Trophoblast cell (in vitro differentiated cells and primary cell): ENCODE measurements around the gene NRXN3.

ENCODE experiments used
- DNase-seq, 2 donors: peaks; one replicate each; pipeline ENCODE4 v3.0.0-alpha.2; 2016
- H2AFZ ChIP-seq: 2 replicates; pipeline ENCODE4 v1.6.1; 2013; ENCODE audit warnings: low read length, moderate library complexity, mild to moderate bottlenecking; ENCODE audit not compliant: insufficient read depth, poor library complexity
- H2AK5ac ChIP-seq: 2 replicates; pipeline ENCODE4 v1.6.1; 2013; ENCODE audit warnings: mild to moderate bottlenecking, low read length
- H2BK120ac ChIP-seq: 2 replicates; pipeline ENCODE4 v1.6.1; 2013; ENCODE audit warnings: low read length, mild to moderate bottlenecking, moderate library complexity; ENCODE audit not compliant: insufficient read depth, poor library complexity
- H2BK12ac ChIP-seq: 2 replicates; pipeline ENCODE4 v1.6.1; 2013; ENCODE audit warnings: mild to moderate bottlenecking, low read length, moderate library complexity
- H2BK5ac ChIP-seq: 2 replicates; pipeline ENCODE4 v1.6.1; 2013; ENCODE audit warnings: low read length, low read depth, moderate library complexity, mild to moderate bottlenecking; ENCODE audit not compliant: poor library complexity
- H3K14ac ChIP-seq: 2 replicates; pipeline ENCODE4 v1.6.1; 2013; ENCODE audit warnings: mild to moderate bottlenecking, low read length
- H3K18ac ChIP-seq: 2 replicates; pipeline ENCODE4 v1.6.1; 2013; ENCODE audit warnings: mild to moderate bottlenecking, low read length
- H3K23ac ChIP-seq: 2 replicates; pipeline ENCODE4 v1.6.1; 2013; ENCODE audit warnings: low read length
- H3K27ac ChIP-seq: 2 replicates; pipeline ENCODE4 v1.5.1; 2013; ENCODE audit warnings: low read depth, mild to moderate bottlenecking, inconsistent platforms, low read length, moderate library complexity
- H3K27me3 ChIP-seq: 2 replicates; pipeline ENCODE4 v1.6.1; 2013; ENCODE audit warnings: inconsistent platforms, mild to moderate bottlenecking, low read length, moderate library complexity; ENCODE audit not compliant: insufficient read depth
- H3K36me3 ChIP-seq, 2 experiments: 1 replicate in 1 of 2; 2 replicates in 1 of 2; pipeline ENCODE4 v1.6.1; 2013; ENCODE audit warnings: low read length in 2 of 2, mild to moderate bottlenecking in 2 of 2, moderate library complexity in 1 of 2; ENCODE audit not compliant: insufficient read depth in 2 of 2, control insufficient read depth in 1 of 2
- H3K4ac ChIP-seq: 2 replicates; pipeline ENCODE4 v1.6.1; 2013; ENCODE audit warnings: low read depth, mild to moderate bottlenecking, low read length, moderate library complexity
- H3K4me1 ChIP-seq, 2 experiments: 1 replicate in 1 of 2; 2 replicates in 1 of 2; pipeline ENCODE4 v1.6.1; 2013; ENCODE audit warnings: low read length in 2 of 2, mild to moderate bottlenecking in 2 of 2, moderate library complexity in 1 of 2; ENCODE audit not compliant: insufficient read depth in 2 of 2, control insufficient read depth in 1 of 2
- H3K4me2 ChIP-seq: 2 replicates; pipeline ENCODE4 v1.6.1; 2013; ENCODE audit warnings: inconsistent platforms, mild to moderate bottlenecking, low read length, moderate library complexity
- H3K4me3 ChIP-seq: 2 replicates; pipeline ENCODE4 v1.5.1; 2013; ENCODE audit warnings: mild to moderate bottlenecking, low read depth, low read length, inconsistent platforms
- H3K79me1 ChIP-seq: one replicate; pipeline ENCODE4 v1.6.1; 2013; ENCODE audit warnings: low read length
- H3K79me2 ChIP-seq: 2 replicates; pipeline ENCODE4 v1.6.1; 2013; ENCODE audit warnings: low read length, mild to moderate bottlenecking; ENCODE audit not compliant: control insufficient read depth, insufficient read depth, poor library complexity
- H3K9ac ChIP-seq: 2 replicates; pipeline ENCODE4 v1.6.1; 2013; ENCODE audit warnings: mild to moderate bottlenecking, low read length
- H3K9me3 ChIP-seq: 2 replicates; pipeline ENCODE4 v1.6.1; 2013; ENCODE audit warnings: low read depth, mild to moderate bottlenecking, control low read depth, inconsistent platforms, low read length; ENCODE audit not compliant: insufficient read depth
- H4K12ac ChIP-seq: 2 replicates; pipeline ENCODE4 v1.6.1; 2013; ENCODE audit warnings: low read depth, mild to moderate bottlenecking, low read length, moderate library complexity
- H4K8ac ChIP-seq: 2 replicates; pipeline ENCODE4 v1.6.1; 2013; ENCODE audit warnings: low read depth, mild to moderate bottlenecking, low read length, moderate library complexity
- H4K91ac ChIP-seq: one replicate; pipeline ENCODE4 v1.6.1; 2013; ENCODE audit warnings: low read depth, mild to moderate bottlenecking, low read length, moderate library complexity
- WGBS: extraction: QIAGEN DNeasy Blood & Tissue Kit; methylation state at CpG from one replicate; pipeline ENCODE4 v1.1.7; 2013; ENCODE audit warnings: missing lambda C conversion rate; ENCODE audit not compliant: insufficient read length, insufficient coverage; ENCODE audit errors: extremely low coverage; 5-methylcytosine and 5-hydroxymethylcytosine counted together

Gene NRXN3

GRCh38 chr14:79482825-79483224, 1312.7 kb downstream of the NRXN3 start:
- H2BK120ac ChIP-seq: no peak overlapping the region
- H3K79me2 ChIP-seq: no peaks in the 10 kb centered on the region
- H3K4me3 ChIP-seq: no peak overlapping the region
- H4K8ac ChIP-seq: no peak overlapping the region
- no peak overlapping the region for H2AFZ ChIP-seq
- H2BK5ac ChIP-seq: no peak overlapping the region
- H3K14ac ChIP-seq: no peak overlapping the region
- no peak overlapping the region for H3K4ac ChIP-seq
- H3K18ac ChIP-seq: no peak overlapping the region
- H3K9ac ChIP-seq: no peak overlapping the region
- no peak overlapping the region for H4K12ac ChIP-seq
- H3K4me2 ChIP-seq: no peak overlapping the region
- no peak overlapping the region for H4K91ac ChIP-seq
- no peaks in the 10 kb centered on the region for H3K27me3 ChIP-seq
- no peak overlapping the region for H2AK5ac ChIP-seq
- H2BK12ac ChIP-seq: no peak overlapping the region
- H3K4me1 ChIP-seq: no peaks in the 10 kb centered on the region
- no peak overlapping the region for H3K27ac ChIP-seq
- WGBS: no CpG with 5 or more reads among the region's 1 CpG
- H3K79me1 ChIP-seq: no peaks in the 10 kb centered on the region
- H3K9me3 ChIP-seq: no peaks in the 10 kb centered on the region
- H3K23ac ChIP-seq: no peak overlapping the region
- DNase-seq: no peak
- no peaks in the 10 kb centered on the region for H3K36me3 ChIP-seq

- Histone ChIP-seq H2BK12ac (no peak overlapping the region), H4K12ac (no peak overlapping the region), H3K23ac (no peak overlapping the region), H3K18ac (no peak overlapping the region), H3K4me2 (no peak overlapping the region), H3K14ac (no peak overlapping the region), H3K4me1 (no peaks in the 10 kb centered on the region), H2BK5ac (no peak overlapping the region), H3K4me3 (no peak overlapping the region), H4K8ac (no peak overlapping the region), H2AK5ac (no peak overlapping the region), H3K36me3 (no peaks in the 10 kb centered on the region), H3K4ac (no peak overlapping the region), H4K91ac (no peak overlapping the region), H3K79me2 (no peaks in the 10 kb centered on the region), H3K27me3 (no peaks in the 10 kb centered on the region), H3K9me3 (no peaks in the 10 kb centered on the region), H2AFZ (no peak overlapping the region), H2BK120ac (no peak overlapping the region), H3K9ac (no peak overlapping the region), H3K79me1 (no peaks in the 10 kb centered on the region), H3K27ac (no peak overlapping the region)
- WGBS: no CpG with 5 or more reads among the region's 7 CpGs
- DNase-seq: no peak
Measured at GRCh38 chr14:79483477-79484388, 1313.6 kb downstream of the NRXN3 start.

GRCh38 chr14:79487632-79488031, 1317.5 kb downstream of the NRXN3 start:
- H4K12ac ChIP-seq: no peak overlapping the region
- H3K18ac ChIP-seq: no peak overlapping the region
- no peak for DNase-seq
- no peak overlapping the region for H2AK5ac ChIP-seq
- H2BK12ac ChIP-seq: no peak overlapping the region
- no peaks in the 10 kb centered on the region for H3K4me1 ChIP-seq
- no peaks in the 10 kb centered on the region for H3K9me3 ChIP-seq
- H2BK120ac ChIP-seq: no peak overlapping the region
- no peaks in the 10 kb centered on the region for H3K79me2 ChIP-seq
- no peak overlapping the region for H3K4me3 ChIP-seq
- no peak overlapping the region for H2BK5ac ChIP-seq
- no peak overlapping the region for H3K9ac ChIP-seq
- H4K8ac ChIP-seq: no peak overlapping the region
- H3K79me1 ChIP-seq: no peaks in the 10 kb centered on the region
- H3K36me3 ChIP-seq: no peaks in the 10 kb centered on the region
- H3K14ac ChIP-seq: no peak overlapping the region
- no peak overlapping the region for H3K27ac ChIP-seq
- H3K27me3 ChIP-seq: no peaks in the 10 kb centered on the region
- no peak overlapping the region for H4K91ac ChIP-seq
- no peak overlapping the region for H2AFZ ChIP-seq
- no peak overlapping the region for H3K4ac ChIP-seq
- H3K4me2 ChIP-seq: no peak overlapping the region
- no CpG with 5 or more reads among the region's 1 CpG for WGBS
- no peak overlapping the region for H3K23ac ChIP-seq

GRCh38 chr14:79491161-79491560, 1321.0 kb downstream of the NRXN3 start:
- H3K18ac ChIP-seq: no peak overlapping the region
- no peak overlapping the region for H2AK5ac ChIP-seq
- no peaks in the 10 kb centered on the region for H3K9me3 ChIP-seq
- DNase-seq: peak; percentile 56 to 88
- no CpG with 5 or more reads among the region's 1 CpG for WGBS
- no peak overlapping the region for H3K4ac ChIP-seq
- no peak overlapping the region for H3K4me3 ChIP-seq
- H2BK5ac ChIP-seq: no peak overlapping the region
- H3K79me1 ChIP-seq: no peaks in the 10 kb centered on the region
- no peaks in the 10 kb centered on the region for H3K4me1 ChIP-seq
- H4K91ac ChIP-seq: no peak overlapping the region
- no peak overlapping the region for H2BK120ac ChIP-seq
- H4K8ac ChIP-seq: no peak overlapping the region
- H3K36me3 ChIP-seq: no peaks in the 10 kb centered on the region
- H2BK12ac ChIP-seq: no peak overlapping the region
- H3K27ac ChIP-seq: no peak overlapping the region
- H3K79me2 ChIP-seq: no peaks in the 10 kb centered on the region
- H3K23ac ChIP-seq: no peak overlapping the region
- H3K27me3 ChIP-seq: no peaks in the 10 kb centered on the region
- H2AFZ ChIP-seq: no peak overlapping the region
- H3K9ac ChIP-seq: no peak overlapping the region
- H4K12ac ChIP-seq: no peak overlapping the region
- H3K14ac ChIP-seq: no peak overlapping the region
- no peak overlapping the region for H3K4me2 ChIP-seq
